ENCODE results near the gene NDUFA11. TPM values are rescaled to one million over a fixed set of nuclear protein-coding genes. Genes with fewer than 3 reads are reported as not detected.

NDUFA11 gene
- total RNA-seq, 1 experiment from 2014 or later: 245 TPM

- Histone ChIP-seq H3K27ac (no peak overlapping the region), H3K4me1 (no peaks in the 10 kb centered on the region), H3K4me3 (no peak overlapping the region), H3K9me3 (replicated peaks) (no peaks in the 10 kb centered on the region), H3K27me3 (no peaks in the 10 kb centered on the region), H3K36me3 (peaks cover 27% of the 10 kb centered on the region)
- no peak for DNase-seq
These were observed 18.6 kb upstream of the NDUFA11 start for GRCh38 chr19:5922161-5922545.

GRCh38 chr19:5921516-5922160 lies 18.0 kb upstream of the NDUFA11 start:
- H3K4me3 ChIP-seq: no peak overlapping the region
- H3K9me3 ChIP-seq (replicated peaks): no peaks in the 10 kb centered on the region
- H3K36me3 ChIP-seq: peaks cover 31% of the 10 kb centered on the region
- H3K27me3 ChIP-seq: no peaks in the 10 kb centered on the region
- no peak for DNase-seq
- no peak overlapping the region for H3K27ac ChIP-seq
- no peaks in the 10 kb centered on the region for H3K4me1 ChIP-seq

DNA sequence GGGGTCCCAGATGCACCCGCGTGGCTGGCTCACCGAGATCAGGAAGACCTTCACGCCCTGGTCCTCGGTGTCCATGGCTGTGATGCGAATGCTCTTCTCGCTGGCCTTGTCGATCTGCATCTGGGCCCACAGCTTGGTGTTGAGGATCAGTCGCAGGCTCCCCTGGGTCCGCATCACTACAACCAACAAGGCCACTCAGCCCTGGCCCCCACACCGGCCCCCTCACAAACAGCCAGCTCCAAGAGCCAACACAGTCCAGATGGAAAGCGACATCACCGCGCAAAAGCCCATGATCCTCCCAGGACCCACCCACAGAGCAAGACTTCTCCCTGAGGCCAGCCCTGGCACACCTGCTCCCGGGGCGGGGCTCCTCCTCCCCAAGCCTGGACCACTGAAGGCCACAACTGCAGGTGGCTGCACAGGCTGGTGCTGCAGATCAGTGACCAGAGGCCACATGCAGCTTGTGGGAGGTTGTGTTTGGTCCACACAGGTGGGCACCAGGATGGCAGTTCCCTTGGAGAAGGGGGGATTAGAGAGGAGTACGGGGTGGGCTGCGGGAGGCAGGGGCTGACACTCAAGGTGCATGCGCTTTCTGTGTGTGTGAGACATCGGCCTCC lies 15.0 kb upstream of the NDUFA11 start:
- DNase-seq: no peak

DNA sequence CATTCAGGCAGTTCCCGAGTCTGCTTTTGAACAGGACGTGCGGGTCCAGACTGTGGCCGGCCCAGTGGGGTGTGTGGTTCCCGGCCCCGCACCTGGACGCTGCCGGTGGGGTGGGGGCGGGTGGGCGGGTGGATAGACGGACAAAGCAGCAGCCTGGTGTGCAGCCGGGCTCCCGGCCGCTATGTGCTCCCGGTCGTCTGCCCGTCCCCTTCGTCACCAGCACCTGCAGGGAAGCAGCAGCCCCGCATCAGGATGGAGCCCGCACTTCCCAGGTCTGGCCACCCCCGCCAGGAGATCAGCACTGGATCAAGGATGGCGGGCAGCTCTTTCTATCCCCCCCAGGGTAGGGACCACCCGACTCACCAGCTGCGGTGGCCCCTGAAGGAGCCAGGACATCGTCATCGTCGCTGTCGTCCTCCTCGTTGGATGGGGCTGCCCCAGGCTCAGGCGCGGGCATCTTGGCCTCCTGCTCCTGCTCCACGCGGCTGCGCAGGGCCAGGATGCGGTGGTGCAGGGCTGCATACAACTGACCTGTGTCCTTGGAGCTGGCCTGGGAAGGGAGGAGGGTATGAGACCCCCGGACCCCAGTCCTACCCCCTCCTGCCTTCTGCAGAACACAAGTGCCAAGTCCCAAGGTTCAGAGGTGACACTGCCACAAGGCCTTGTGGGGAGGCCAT lies 14.0 kb upstream of the NDUFA11 start:
- peaks cover 28% of the 10 kb centered on the region for H3K36me3 ChIP-seq
- H3K9me3 ChIP-seq (replicated peaks): no peaks in the 10 kb centered on the region
- no peak overlapping the region for H3K27ac ChIP-seq
- H3K4me1 ChIP-seq: no peaks in the 10 kb centered on the region
- no peaks in the 10 kb centered on the region for H3K27me3 ChIP-seq
- DNase-seq: no peak
- no peak overlapping the region for H3K4me3 ChIP-seq

More for the DNA sequence above, 15.0 kb upstream of the NDUFA11 start:
- no peaks in the 10 kb centered on the region for H3K4me1 ChIP-seq
- no peaks in the 10 kb centered on the region for H3K9me3 ChIP-seq (replicated peaks)
- H3K27me3 ChIP-seq: no peaks in the 10 kb centered on the region
- H3K36me3 ChIP-seq: peaks cover 28% of the 10 kb centered on the region
- no peak overlapping the region for H3K4me3 ChIP-seq
- H3K27ac ChIP-seq: no peak overlapping the region

DNA sequence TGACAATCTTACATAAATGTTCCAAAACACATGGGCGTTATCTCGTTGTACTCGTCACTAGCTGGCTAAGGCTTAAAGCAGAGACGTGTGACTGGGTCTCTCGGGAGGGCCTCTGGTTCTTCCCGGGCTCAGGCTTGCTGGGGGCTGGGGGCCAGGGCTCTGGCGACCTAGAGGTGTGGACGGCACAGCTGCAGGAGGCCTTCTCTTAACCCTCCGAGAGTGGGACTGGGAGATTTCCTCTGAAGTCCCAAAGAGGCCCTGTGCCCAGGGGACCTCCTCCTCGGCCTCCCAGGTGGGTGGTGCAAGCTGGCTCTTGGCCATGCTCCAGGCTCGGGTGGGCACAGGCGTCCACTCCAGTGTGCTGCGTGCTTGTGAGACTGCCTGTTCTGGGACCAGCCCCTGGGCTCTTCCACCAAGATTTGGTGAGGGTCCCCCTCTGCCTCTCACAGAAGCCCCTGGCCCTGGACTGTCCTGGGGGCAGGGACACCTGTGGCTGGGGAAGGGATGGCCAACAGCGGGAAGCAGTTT lies 12.7 kb upstream of the NDUFA11 start:
- no peaks in the 10 kb centered on the region for H3K27me3 ChIP-seq
- DNase-seq: no peak
- no peak overlapping the region for H3K27ac ChIP-seq
- H3K4me3 ChIP-seq: no peak overlapping the region
- H3K4me1 ChIP-seq: no peaks in the 10 kb centered on the region; the same call in 1 of the 2 replicates
- peaks cover 23% of the 10 kb centered on the region for H3K36me3 ChIP-seq
- H3K9me3 ChIP-seq (replicated peaks): no peaks in the 10 kb centered on the region

DNA sequence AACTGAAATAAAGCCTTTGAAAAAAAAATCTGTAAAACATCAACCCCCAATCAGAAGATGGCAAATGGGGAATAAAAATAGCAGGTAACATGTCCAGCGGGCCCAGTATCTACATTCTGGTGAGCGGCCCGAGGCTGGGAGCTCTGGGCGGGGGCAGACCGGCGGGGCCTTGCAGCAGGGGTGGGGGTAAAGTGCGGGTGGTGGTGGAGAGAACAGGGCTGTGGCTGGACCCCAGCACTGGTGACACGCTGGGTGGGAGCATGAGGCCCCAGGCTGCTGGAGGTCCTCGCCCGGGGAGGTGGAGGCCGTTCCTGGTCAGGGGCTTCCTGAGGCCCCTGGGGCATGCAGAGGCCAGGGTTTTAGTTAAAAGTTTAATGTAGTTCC lies 12.2 kb upstream of the NDUFA11 start:
- no peaks in the 10 kb centered on the region for H3K9me3 ChIP-seq (replicated peaks)
- peaks cover 2% of the 10 kb centered on the region; the same call in 1 of the 2 replicates for H3K4me1 ChIP-seq
- no peak overlapping the region for H3K4me3 ChIP-seq
- no peaks in the 10 kb centered on the region for H3K27me3 ChIP-seq
- no peak for DNase-seq
- peaks cover 23% of the 10 kb centered on the region for H3K36me3 ChIP-seq
- H3K27ac ChIP-seq: no peak overlapping the region

GRCh38 chr19:5914946-5915781 lies 11.6 kb upstream of the NDUFA11 start:
- no peak for DNase-seq
- H3K27me3 ChIP-seq: no peaks in the 10 kb centered on the region
- peaks cover 8% of the 10 kb centered on the region; the same call in 1 of the 2 replicates for H3K4me1 ChIP-seq
- H3K36me3 ChIP-seq: peaks cover 18% of the 10 kb centered on the region
- no peaks in the 10 kb centered on the region for H3K9me3 ChIP-seq (replicated peaks)
- H3K4me3 ChIP-seq: no peak overlapping the region
- H3K27ac ChIP-seq: no peak overlapping the region

- no peak for DNase-seq
- no peaks in the 10 kb centered on the region for H3K9me3 ChIP-seq (replicated peaks)
- peaks cover 16% of the 10 kb centered on the region for H3K36me3 ChIP-seq
- H3K4me1 ChIP-seq: peaks cover 13% of the 10 kb centered on the region; the same call in 1 of the 2 replicates
- no peaks in the 10 kb centered on the region for H3K27me3 ChIP-seq
- H3K4me3 ChIP-seq: no peak overlapping the region
- H3K27ac ChIP-seq: no peak overlapping the region
These were observed 10.8 kb upstream of the NDUFA11 start for GRCh38 chr19:5914358-5914774.

DNA sequence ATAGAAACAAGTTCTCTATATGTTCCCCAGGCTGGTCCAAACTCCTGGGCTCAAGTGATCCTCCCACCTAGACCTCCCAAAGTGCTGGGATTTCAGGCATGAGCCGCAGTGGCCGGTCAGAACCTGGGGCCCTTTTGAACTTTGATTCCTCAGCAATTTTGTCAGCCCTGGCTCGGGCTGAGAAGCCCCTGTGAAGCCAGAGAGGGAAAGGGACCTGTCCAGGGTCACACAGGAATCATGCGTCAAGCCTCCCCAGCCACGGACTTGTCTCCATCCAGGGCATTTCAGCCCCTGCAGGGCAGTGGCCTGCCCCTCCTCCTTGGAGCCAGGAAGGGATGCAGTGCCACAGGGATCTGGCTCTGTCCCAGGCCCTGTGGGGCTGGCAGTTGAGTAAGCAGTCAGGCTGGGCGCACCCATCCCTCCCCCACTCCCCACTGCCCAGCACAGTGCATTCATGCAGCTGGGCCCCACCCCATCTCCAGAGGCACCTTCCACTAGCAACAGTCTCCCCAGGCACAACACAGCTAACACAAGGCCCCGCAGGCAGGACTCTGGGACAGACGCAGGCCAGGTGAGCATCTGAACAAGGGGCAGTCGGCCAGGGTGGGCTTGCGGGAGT lies 10.3 kb upstream of the NDUFA11 start, which contains the start of gene CAPS:
TSS of gene CAPS (plus strand) at position 516 of the 619 bp plus-strand sequence. CDS start 153 bp downstream, outside the sequence.
- peaks cover 15% of the 10 kb centered on the region for H3K36me3 ChIP-seq
- H3K4me1 ChIP-seq: peaks cover 16% of the 10 kb centered on the region
- no peak for DNase-seq
- H3K4me3 ChIP-seq: no peak within 1 kb of the TSS
- H3K27me3 ChIP-seq: no peaks in the 10 kb centered on the region
- H3K9me3 ChIP-seq (replicated peaks): no peaks in the 10 kb centered on the region
- no peak within 1 kb of the TSS for H3K27ac ChIP-seq

GRCh38 chr19:5911366-5911765 lies 7.8 kb upstream of the NDUFA11 start:
- H3K4me3 ChIP-seq: no peak overlapping the region
- DNase-seq: no peak
- H3K4me1 ChIP-seq: peaks cover 19% of the 10 kb centered on the region
- H3K36me3 ChIP-seq: peaks cover 6% of the 10 kb centered on the region; the same call in 1 of the 2 replicates
- H3K27ac ChIP-seq: no peak overlapping the region
- no peaks in the 10 kb centered on the region for H3K27me3 ChIP-seq
- no peaks in the 10 kb centered on the region for H3K9me3 ChIP-seq (replicated peaks)

DNA sequence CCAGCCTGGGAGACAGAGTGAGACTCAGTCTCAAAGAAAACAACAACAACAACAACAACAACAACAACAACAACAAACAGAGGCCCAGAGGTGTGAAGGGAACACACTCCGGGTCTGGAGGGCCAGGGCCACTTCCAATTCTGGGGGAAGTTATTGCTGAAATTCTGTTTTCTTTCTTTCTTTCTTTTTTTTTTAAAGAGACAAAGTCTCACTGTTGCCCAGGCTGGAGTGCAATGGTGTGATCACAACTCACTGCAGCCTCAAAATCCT lies 7.0 kb upstream of the NDUFA11 start:
- peak overlapping the region; percentile 83 for H3K27ac ChIP-seq
- no peak for DNase-seq
- H3K36me3 ChIP-seq: peaks cover 6% of the 10 kb centered on the region; the same call in 1 of the 2 replicates
- no peak overlapping the region for H3K4me3 ChIP-seq
- no peaks in the 10 kb centered on the region for H3K27me3 ChIP-seq
- H3K4me1 ChIP-seq: peaks cover 19% of the 10 kb centered on the region
- H3K9me3 ChIP-seq (replicated peaks): no peaks in the 10 kb centered on the region

GRCh38 chr19:5908773-5909442 lies 5.3 kb upstream of the NDUFA11 start:
- DNase-seq: peak; percentile 32 to 39

DNA sequence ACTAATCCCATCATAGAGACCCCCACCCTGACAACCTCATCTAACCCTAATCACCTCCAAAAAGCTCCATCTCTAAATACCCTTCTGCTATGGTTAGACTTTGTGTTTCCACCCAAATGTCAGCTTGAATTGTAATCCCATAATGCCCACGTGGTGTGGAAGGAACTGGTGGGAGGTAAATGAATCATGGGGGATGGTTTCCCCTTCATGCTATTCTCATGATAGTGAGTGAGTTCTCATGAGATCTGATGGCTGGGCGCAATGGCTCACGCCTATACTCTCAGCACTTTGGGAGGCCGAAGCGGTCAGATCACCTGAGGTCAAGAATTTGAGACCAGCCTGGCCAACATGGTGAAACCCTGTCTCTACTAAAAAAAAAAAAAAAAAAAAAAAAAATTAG lies 3.7 kb upstream of the NDUFA11 start:
- no peak overlapping the region for H3K27ac ChIP-seq
- DNase-seq: no peak
- no peak overlapping the region for H3K4me3 ChIP-seq
- H3K4me1 ChIP-seq: peaks cover 24% of the 10 kb centered on the region
- H3K36me3 ChIP-seq: no peaks in the 10 kb centered on the region
- H3K9me3 ChIP-seq (replicated peaks): no peaks in the 10 kb centered on the region
- H3K27me3 ChIP-seq: no peaks in the 10 kb centered on the region

More at GRCh38 chr19:5908773-5909442, 5.3 kb upstream of the NDUFA11 start:
- Histone ChIP-seq H3K36me3 (no peaks in the 10 kb centered on the region), H3K4me3 (no peak overlapping the region), H3K27ac (peak overlapping the region; percentile 83; the same call in 1 of the 2 replicates), H3K9me3 (replicated peaks) (no peaks in the 10 kb centered on the region), H3K4me1 (peaks cover 21% of the 10 kb centered on the region), H3K27me3 (no peaks in the 10 kb centered on the region)
